Measurements from ENCODE around the gene COL21A1. TPM values are rescaled to one million over a fixed set of nuclear protein-coding genes. Genes with fewer than 3 reads are reported as not detected.

Gene COL21A1
- total RNA-seq, 6 donors from 2014 or later = 3.2 to 35.6 (median 9.2) TPM

DNA sequence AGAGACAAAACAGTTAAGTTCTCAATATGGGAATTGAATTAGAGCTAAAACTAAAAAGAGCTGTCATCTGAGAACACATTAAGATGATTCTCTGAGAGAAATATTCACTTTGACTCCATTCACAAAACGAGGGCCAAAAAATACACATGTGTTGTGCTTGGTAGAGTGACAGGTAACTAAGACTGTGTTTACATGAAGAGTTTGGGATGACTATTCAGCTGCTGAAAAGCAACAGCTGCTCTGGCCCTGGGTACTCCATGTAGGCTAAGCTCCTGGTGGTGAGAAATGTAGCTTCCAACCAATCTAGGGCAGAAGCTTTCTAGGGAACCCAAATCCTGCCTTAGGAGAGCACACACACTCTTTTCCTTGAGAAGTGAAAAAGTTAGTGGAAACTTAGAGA is 184.5 kb downstream of the COL21A1 start:
- ATAC-seq (ENCODE audit: low FRiP score in 2 of 2) (no peak), DNase-seq (no peak)
- TF ChIP-seq, protein P1, sequence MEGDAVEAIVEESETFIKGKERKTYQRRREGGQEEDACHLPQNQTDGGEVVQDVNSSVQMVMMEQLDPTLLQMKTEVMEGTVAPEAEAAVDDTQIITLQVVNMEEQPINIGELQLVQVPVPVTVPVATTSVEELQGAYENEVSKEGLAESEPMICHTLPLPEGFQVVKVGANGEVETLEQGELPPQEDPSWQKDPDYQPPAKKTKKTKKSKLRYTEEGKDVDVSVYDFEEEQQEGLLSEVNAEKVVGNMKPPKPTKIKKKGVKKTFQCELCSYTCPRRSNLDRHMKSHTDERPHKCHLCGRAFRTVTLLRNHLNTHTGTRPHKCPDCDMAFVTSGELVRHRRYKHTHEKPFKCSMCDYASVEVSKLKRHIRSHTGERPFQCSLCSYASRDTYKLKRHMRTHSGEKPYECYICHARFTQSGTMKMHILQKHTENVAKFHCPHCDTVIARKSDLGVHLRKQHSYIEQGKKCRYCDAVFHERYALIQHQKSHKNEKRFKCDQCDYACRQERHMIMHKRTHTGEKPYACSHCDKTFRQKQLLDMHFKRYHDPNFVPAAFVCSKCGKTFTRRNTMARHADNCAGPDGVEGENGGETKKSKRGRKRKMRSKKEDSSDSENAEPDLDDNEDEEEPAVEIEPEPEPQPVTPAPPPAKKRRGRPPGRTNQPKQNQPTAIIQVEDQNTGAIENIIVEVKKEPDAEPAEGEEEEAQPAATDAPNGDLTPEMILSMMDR (IDR thresholded peaks at IDR 0.05) = no peak
- TF ChIP-seq POLR2AphosphoS5 (IDR thresholded peaks at IDR 0.05) (no peak), EP300 (IDR thresholded peaks at IDR 0.05) (no peak), POLR2A (IDR thresholded peaks at IDR 0.05) (no peak)
- H3K27ac ChIP-seq = no peak overlapping the region
- no peak overlapping the region for H3K4me3 ChIP-seq
- WGBS, 2 donors = 53 to 65% methylated on average over 1 of the region's 1 CpG
- no peaks in the 10 kb centered on the region for H3K4me1 ChIP-seq
- no peaks in the 10 kb centered on the region for H3K36me3 ChIP-seq
- no peaks in the 10 kb centered on the region for H3K27me3 ChIP-seq
- H3K9me3 ChIP-seq = no peaks in the 10 kb centered on the region

DNA sequence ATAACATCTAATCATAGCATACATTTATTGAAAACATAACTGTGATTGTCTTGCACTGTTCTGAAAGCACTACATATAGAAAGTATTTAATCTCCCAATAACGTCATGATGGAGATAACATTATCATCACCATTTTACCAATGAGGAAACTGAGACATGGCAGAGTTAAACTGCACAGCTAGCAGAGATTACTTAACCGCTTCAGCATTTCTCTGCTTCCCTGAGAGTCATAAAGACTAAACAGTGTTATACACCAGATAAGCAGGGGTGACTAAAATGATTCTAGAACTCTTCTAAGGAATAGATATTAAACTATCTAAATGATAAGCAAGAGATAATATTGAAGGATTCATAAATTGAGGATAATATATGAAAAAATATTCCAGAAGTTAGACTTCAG is 188.7 kb downstream of the COL21A1 start:
- H3K27me3 ChIP-seq = no peaks in the 10 kb centered on the region
- TF ChIP-seq POLR2AphosphoS5 (IDR thresholded peaks at IDR 0.05) (no peak), EP300 (IDR thresholded peaks at IDR 0.05) (no peak), POLR2A (IDR thresholded peaks at IDR 0.05) (no peak)
- TF ChIP-seq, protein P1 (IDR thresholded peaks at IDR 0.05) = no peak
- 70 to 78% methylated on average over 2 of the region's 2 CpGs for WGBS, 2 donors
- no peaks in the 10 kb centered on the region for H3K4me1 ChIP-seq
- H3K4me3 ChIP-seq = no peak overlapping the region
- DNase-seq = no peak
- no peak for ATAC-seq (ENCODE audit: low FRiP score in 2 of 2)
- H3K27ac ChIP-seq = no peak overlapping the region
- no peaks in the 10 kb centered on the region for H3K9me3 ChIP-seq
- H3K36me3 ChIP-seq = no peaks in the 10 kb centered on the region

DNA sequence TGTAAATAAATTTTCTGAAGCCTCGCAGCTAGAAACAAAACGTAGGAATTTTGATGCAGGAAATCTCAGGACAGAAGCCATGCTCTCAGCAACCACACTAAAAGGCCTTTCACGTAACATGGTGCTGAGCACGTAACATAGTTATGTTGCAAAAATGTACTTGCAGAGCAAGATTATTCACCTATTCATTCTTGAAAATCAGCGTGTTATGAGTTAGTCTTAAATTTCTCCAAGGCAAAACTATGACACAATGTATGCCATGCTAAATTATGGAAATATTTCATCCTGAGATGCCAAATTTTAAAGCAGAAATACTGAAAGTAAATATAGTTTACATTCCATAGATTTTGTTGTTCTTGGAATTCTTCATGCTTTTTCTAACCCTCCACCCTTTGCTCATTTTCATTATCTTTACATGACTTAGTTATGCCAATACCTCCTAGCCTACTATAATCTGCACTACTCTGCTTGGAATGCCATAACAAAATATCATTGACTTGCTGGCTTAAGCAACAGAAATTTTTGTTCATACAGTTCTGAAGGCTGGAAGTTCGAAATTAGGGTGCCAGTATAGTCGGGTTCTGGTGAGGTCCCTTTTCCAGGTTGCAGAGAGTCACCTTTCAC is 192.2 kb downstream of the COL21A1 start:
- no peaks in the 10 kb centered on the region for H3K9me3 ChIP-seq
- H3K36me3 ChIP-seq = no peaks in the 10 kb centered on the region
- no peak for ATAC-seq (ENCODE audit: low FRiP score in 2 of 2)
- H3K4me3 ChIP-seq = no peak overlapping the region
- WGBS, 2 donors = 83 to 88% methylated on average over 7 of the region's 7 CpGs
- no peaks in the 10 kb centered on the region for H3K4me1 ChIP-seq
- no peak overlapping the region for H3K27ac ChIP-seq
- TF ChIP-seq, protein P1 (IDR thresholded peaks at IDR 0.05) = no peak
- TF ChIP-seq EP300 (IDR thresholded peaks at IDR 0.05) = no peak
- no peak for DNase-seq
- no peaks in the 10 kb centered on the region for H3K27me3 ChIP-seq

DNA sequence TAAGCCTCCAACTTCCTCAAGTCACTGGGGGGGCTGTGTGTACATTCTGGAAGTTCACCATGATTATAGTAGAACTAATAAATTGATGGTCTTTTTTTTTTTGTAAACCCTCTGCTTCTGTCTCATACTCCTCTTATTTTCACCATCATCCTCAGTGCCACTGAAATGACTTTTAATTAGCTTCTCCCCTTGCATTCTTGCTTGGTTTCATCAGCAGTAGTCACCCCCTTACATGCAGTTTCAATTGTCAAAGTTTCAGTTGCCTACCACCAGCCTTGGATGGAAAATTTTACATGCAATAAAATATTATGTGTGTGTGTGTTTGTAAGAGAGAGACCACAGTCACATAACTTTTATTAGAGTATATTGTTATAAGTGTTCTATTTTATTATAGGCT is 196.2 kb downstream of the COL21A1 start:
- no peak overlapping the region for H3K4me3 ChIP-seq
- no peaks in the 10 kb centered on the region for H3K4me1 ChIP-seq
- H3K27ac ChIP-seq = no peak overlapping the region
- ATAC-seq (ENCODE audit: low FRiP score in 2 of 2) (no peak), DNase-seq (no peak)
- TF ChIP-seq EP300 (IDR thresholded peaks at IDR 0.05) = no peak
- TF ChIP-seq, protein P1 (IDR thresholded peaks at IDR 0.05) = no peak
- no peak for TF ChIP-seq POLR2AphosphoS5 (IDR thresholded peaks at IDR 0.05)
- TF ChIP-seq POLR2A (IDR thresholded peaks at IDR 0.05) = no peak
- no peaks in the 10 kb centered on the region for H3K36me3 ChIP-seq
- no peaks in the 10 kb centered on the region for H3K9me3 ChIP-seq
- no peaks in the 10 kb centered on the region for H3K27me3 ChIP-seq

DNA sequence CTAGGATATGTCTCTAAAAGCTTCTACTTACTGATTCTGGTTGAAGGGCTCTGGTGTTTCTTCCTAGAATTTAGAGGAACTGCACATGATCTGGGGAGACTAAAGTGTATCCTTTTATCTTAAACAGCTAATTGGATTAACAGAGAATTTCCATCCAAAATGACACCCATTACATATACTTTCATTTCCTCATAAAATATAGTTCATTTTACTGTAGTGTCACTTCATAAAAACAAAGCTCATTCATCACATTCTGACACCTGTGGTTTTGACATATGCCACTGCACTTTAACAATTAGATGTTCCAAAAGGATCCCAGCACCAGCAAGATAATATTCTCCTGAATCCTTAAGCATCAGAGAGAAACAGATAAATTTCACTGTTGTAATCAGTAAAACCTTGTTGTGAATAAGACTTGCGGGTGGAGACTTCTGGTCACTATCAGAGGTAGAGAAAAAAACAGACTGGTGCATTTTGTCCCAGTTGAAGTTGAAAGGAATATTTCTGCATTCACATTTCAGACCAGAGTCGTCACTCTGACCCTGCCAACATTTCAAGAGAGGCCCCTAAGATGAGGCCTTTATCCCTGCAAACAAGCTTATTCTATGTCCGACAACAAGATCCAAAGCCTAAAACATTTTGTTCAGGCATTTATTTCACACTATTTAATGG is 196.7 kb downstream of the COL21A1 start:
- 68 to 70% methylated on average over 3 of the region's 3 CpGs for WGBS, 2 donors
- ATAC-seq (ENCODE audit: low FRiP score in 2 of 2) = no peak
- Histone ChIP-seq H3K27ac (no peak overlapping the region), H3K4me3 (no peak overlapping the region), H3K9me3 (no peaks in the 10 kb centered on the region), H3K27me3 (no peaks in the 10 kb centered on the region), H3K4me1 (no peaks in the 10 kb centered on the region), H3K36me3 (no peaks in the 10 kb centered on the region)
- TF ChIP-seq, protein P1 (IDR thresholded peaks at IDR 0.05) = no peak
- no peak for TF ChIP-seq EP300 (IDR thresholded peaks at IDR 0.05)
- no peak for TF ChIP-seq POLR2A (IDR thresholded peaks at IDR 0.05)
- DNase-seq = no peak
